Measurements from ENCODE around the gene MRPS33.

MRPS33 gene

GRCh38 chr7:141001546-141001945 is 13.2 kb downstream of the MRPS33 start:
- Histone ChIP-seq H3K9me3 (ENCODE audit: insufficient read depth, low read depth, low read length) (no peaks in the 10 kb centered on the region), H3K79me2 (ENCODE audit: insufficient read depth, low read length) (no peaks in the 10 kb centered on the region), H3K4me1 (ENCODE audit: insufficient read depth, low read length, poor library complexity, severe bottlenecking) (no peaks in the 10 kb centered on the region), H3K4me2 (ENCODE audit: low read depth, low read length, poor library complexity, severe bottlenecking) (no peak overlapping the region), H3K9me2 (replicated peaks; ENCODE audit: low read depth, low read length) (no peaks in the 10 kb centered on the region), H3K27me3 (ENCODE audit: insufficient read depth, low read length, poor library complexity, severe bottlenecking) (no peaks in the 10 kb centered on the region), H4K20me1 (ENCODE audit: insufficient read depth, low read length, poor library complexity, severe bottlenecking) (no peaks in the 10 kb centered on the region), H3F3A (ENCODE audit: low read depth) (no peaks in the 10 kb centered on the region), H3K4me3 (ENCODE audit: low read length, poor library complexity, severe bottlenecking) (no peak overlapping the region), H3K9ac (ENCODE audit: low read depth, low read length, poor library complexity, severe bottlenecking) (no peak overlapping the region), H3K36me3 (ENCODE audit: insufficient read depth, low read length) (no peaks in the 10 kb centered on the region; the same call in 1 of the 2 replicates), H2AFZ (ENCODE audit: low read length) (no peak overlapping the region)
- TF ChIP-seq CTCF (conservative IDR thresholded peaks at IDR 0.05; ENCODE audit: low read length), result no peak
- no peak for TF ChIP-seq EZH2phosphoT487 (IDR thresholded peaks at IDR 0.05; ENCODE audit: borderline replicate concordance)

- H4K20me1 ChIP-seq (ENCODE audit: insufficient read depth, low read length, poor library complexity, severe bottlenecking), result no peaks in the 10 kb centered on the region
- no peaks in the 10 kb centered on the region for H3F3A ChIP-seq (ENCODE audit: low read depth)
- no peak overlapping the region for H3K9ac ChIP-seq (ENCODE audit: low read depth, low read length, poor library complexity, severe bottlenecking)
- H3K9me3 ChIP-seq (ENCODE audit: insufficient read depth, low read depth, low read length), result no peaks in the 10 kb centered on the region
- no peaks in the 10 kb centered on the region for H3K27me3 ChIP-seq (ENCODE audit: insufficient read depth, low read length, poor library complexity, severe bottlenecking)
- no peaks in the 10 kb centered on the region for H3K79me2 ChIP-seq (ENCODE audit: insufficient read depth, low read length)
- H3K9me2 ChIP-seq (replicated peaks; ENCODE audit: low read depth, low read length), result no peaks in the 10 kb centered on the region
- no peak overlapping the region for H2AFZ ChIP-seq (ENCODE audit: low read length)
- H3K4me2 ChIP-seq (ENCODE audit: low read depth, low read length, poor library complexity, severe bottlenecking), result no peak overlapping the region
- H3K4me1 ChIP-seq (ENCODE audit: insufficient read depth, low read length, poor library complexity, severe bottlenecking), result no peaks in the 10 kb centered on the region
- H3K36me3 ChIP-seq (ENCODE audit: insufficient read depth, low read length), result no peaks in the 10 kb centered on the region; the same call in 1 of the 2 replicates
- no peak for TF ChIP-seq EZH2phosphoT487 (IDR thresholded peaks at IDR 0.05; ENCODE audit: borderline replicate concordance)
- no peak for TF ChIP-seq CTCF (conservative IDR thresholded peaks at IDR 0.05; ENCODE audit: low read length)
- no peak overlapping the region for H3K4me3 ChIP-seq (ENCODE audit: low read length, poor library complexity, severe bottlenecking)
These were observed 13.6 kb downstream of the MRPS33 start for GRCh38 chr7:141001122-141001521.

GRCh38 chr7:140998715-140999114 is 16.0 kb downstream of the MRPS33 start:
- Histone ChIP-seq H3K9ac (ENCODE audit: low read depth, low read length, poor library complexity, severe bottlenecking) (no peak overlapping the region), H2AFZ (ENCODE audit: low read length) (no peak overlapping the region), H3K9me3 (ENCODE audit: insufficient read depth, low read depth, low read length) (no peaks in the 10 kb centered on the region), H3K4me1 (ENCODE audit: insufficient read depth, low read length, poor library complexity, severe bottlenecking) (no peaks in the 10 kb centered on the region), H3K27me3 (ENCODE audit: insufficient read depth, low read length, poor library complexity, severe bottlenecking) (no peaks in the 10 kb centered on the region), H3F3A (ENCODE audit: low read depth) (no peaks in the 10 kb centered on the region), H3K36me3 (ENCODE audit: insufficient read depth, low read length) (no peaks in the 10 kb centered on the region), H3K9me2 (replicated peaks; ENCODE audit: low read depth, low read length) (no peaks in the 10 kb centered on the region), H3K79me2 (ENCODE audit: insufficient read depth, low read length) (no peaks in the 10 kb centered on the region), H3K4me3 (ENCODE audit: low read length, poor library complexity, severe bottlenecking) (no peak overlapping the region), H3K4me2 (ENCODE audit: low read depth, low read length, poor library complexity, severe bottlenecking) (no peak overlapping the region), H4K20me1 (ENCODE audit: insufficient read depth, low read length, poor library complexity, severe bottlenecking) (no peaks in the 10 kb centered on the region)
- TF ChIP-seq CTCF (conservative IDR thresholded peaks at IDR 0.05; ENCODE audit: low read length) (no peak), EZH2phosphoT487 (IDR thresholded peaks at IDR 0.05; ENCODE audit: borderline replicate concordance) (no peak)
